SK-N-SH treated with all-trans-retinoic acid at 6 μM for 48 hours (cell line): ENCODE data around the gene CNTNAP2.

Experiments used
- CREB5 ChIP-seq: fragments of 250-450 bp; sonication (Bioruptor Pico); IDR thresholded peaks from 2 replicates; pipeline ENCODE4 v1.5.1; 2020; ENCODE audit warnings: low read depth, mild to moderate bottlenecking, moderate library complexity
- CSDC2 ChIP-seq: fragments of 250-450 bp; sonication (Bioruptor Pico); IDR thresholded peaks from 2 replicates; pipeline ENCODE4 v1.5.0; 2020; ENCODE audit warnings: mild to moderate bottlenecking, moderate library complexity
- CSRNP3 ChIP-seq: fragments of 250-450 bp; sonication (Bioruptor Pico); IDR thresholded peaks from 2 replicates; pipeline ENCODE4 v1.5.1; 2021; ENCODE audit warnings: mild to moderate bottlenecking, moderate library complexity
- PATZ1 ChIP-seq: fragments of 250-450 bp; sonication (Bioruptor Pico); IDR thresholded peaks from 2 replicates; pipeline ENCODE4 v1.8.0; 2020; ENCODE audit warnings: mild to moderate bottlenecking, moderate library complexity, borderline replicate concordance
- SNAI2 ChIP-seq: fragments of 250-450 bp; sonication (Bioruptor Pico); IDR thresholded peaks from 2 replicates; pipeline ENCODE4 v1.5.0; 2020; ENCODE audit warnings: mild to moderate bottlenecking, moderate library complexity
- TCF4 ChIP-seq: fragments of 250-450 bp; sonication (Bioruptor Pico); IDR thresholded peaks from 2 replicates; pipeline ENCODE4 v1.8.0; 2021; ENCODE audit warnings: mild to moderate bottlenecking, moderate library complexity, borderline replicate concordance
- TOX ChIP-seq: fragments of 250-450 bp; sonication (Bioruptor Pico); IDR thresholded peaks from 2 replicates; pipeline ENCODE4 v1.8.0; 2021; ENCODE audit warnings: mild to moderate bottlenecking, moderate library complexity, borderline replicate concordance
- TF ChIP-seq, protein P1 (sequence below): fragments of 250-450 bp; sonication (Bioruptor Pico); IDR thresholded peaks from 2 replicates; pipeline ENCODE4 v1.8.0; 2021; ENCODE audit warnings: low read depth, mild to moderate bottlenecking, moderate library complexity, borderline replicate concordance
- TF ChIP-seq, protein P2 (sequence below): fragments of 250-450 bp; sonication (Bioruptor Pico); IDR thresholded peaks from 2 replicates; pipeline ENCODE4 v1.5.0; 2020; ENCODE audit warnings: mild to moderate bottlenecking, moderate library complexity

DNA sequence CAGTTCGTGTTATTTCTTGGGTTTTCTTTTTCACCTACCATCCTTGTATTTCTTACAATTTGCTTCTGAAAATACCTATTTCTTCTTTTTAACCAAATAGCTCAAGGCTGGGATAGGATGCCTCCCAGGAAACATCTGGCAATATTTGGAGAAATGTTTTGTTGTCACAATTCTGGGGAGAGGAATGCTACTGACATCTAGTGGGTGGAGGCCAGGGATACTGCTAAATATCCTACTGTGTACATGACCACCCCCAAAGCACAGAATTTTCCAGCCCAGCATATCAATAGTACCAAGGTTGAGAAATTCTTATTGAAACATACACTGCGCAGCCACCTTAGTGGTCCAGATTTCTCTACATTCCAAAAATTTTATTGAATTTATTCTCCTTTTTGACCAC is 55.5 kb downstream of the CNTNAP2 start:
- TF ChIP-seq, protein P1, sequence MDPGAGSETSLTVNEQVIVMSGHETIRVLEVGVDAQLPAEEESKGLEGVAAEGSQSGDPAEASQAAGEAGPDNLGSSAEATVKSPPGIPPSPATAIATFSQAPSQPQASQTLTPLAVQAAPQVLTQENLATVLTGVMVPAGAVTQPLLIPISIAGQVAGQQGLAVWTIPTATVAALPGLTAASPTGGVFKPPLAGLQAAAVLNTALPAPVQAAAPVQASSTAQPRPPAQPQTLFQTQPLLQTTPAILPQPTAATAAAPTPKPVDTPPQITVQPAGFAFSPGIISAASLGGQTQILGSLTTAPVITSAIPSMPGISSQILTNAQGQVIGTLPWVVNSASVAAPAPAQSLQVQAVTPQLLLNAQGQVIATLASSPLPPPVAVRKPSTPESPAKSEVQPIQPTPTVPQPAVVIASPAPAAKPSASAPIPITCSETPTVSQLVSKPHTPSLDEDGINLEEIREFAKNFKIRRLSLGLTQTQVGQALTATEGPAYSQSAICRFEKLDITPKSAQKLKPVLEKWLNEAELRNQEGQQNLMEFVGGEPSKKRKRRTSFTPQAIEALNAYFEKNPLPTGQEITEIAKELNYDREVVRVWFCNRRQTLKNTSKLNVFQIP: no peak
- TF ChIP-seq PATZ1 (no peak), SNAI2 (CRISPR knock-in tag) (no peak), CSDC2 (CRISPR knock-in tag) (no peak), CREB5 (CRISPR knock-in tag) (no peak), CSRNP3 (CRISPR knock-in tag) (no peak), TOX (no peak), TCF4 (no peak)
- TF ChIP-seq, protein P2, sequence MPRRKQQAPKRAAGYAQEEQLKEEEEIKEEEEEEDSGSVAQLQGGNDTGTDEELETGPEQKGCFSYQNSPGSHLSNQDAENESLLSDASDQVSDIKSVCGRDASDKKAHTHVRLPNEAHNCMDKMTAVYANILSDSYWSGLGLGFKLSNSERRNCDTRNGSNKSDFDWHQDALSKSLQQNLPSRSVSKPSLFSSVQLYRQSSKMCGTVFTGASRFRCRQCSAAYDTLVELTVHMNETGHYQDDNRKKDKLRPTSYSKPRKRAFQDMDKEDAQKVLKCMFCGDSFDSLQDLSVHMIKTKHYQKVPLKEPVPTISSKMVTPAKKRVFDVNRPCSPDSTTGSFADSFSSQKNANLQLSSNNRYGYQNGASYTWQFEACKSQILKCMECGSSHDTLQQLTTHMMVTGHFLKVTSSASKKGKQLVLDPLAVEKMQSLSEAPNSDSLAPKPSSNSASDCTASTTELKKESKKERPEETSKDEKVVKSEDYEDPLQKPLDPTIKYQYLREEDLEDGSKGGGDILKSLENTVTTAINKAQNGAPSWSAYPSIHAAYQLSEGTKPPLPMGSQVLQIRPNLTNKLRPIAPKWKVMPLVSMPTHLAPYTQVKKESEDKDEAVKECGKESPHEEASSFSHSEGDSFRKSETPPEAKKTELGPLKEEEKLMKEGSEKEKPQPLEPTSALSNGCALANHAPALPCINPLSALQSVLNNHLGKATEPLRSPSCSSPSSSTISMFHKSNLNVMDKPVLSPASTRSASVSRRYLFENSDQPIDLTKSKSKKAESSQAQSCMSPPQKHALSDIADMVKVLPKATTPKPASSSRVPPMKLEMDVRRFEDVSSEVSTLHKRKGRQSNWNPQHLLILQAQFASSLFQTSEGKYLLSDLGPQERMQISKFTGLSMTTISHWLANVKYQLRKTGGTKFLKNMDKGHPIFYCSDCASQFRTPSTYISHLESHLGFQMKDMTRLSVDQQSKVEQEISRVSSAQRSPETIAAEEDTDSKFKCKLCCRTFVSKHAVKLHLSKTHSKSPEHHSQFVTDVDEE: no peak
